Measurements from ENCODE around the gene ZNF750. TPM values are rescaled to one million over a fixed set of nuclear protein-coding genes. Genes with fewer than 3 reads are reported as not detected.

ZNF750 gene
- total and polyA plus RNA-seq, 10 of the 15 experiments (the other 5 are each of a cell fraction or from before 2014, with no cell fraction given): 0.06 TPM; not detected in 9

- SMC1A ChIA-PET (ENCODE audit: uncharacterized antibody, unreplicated experiment): interaction anchor here (1.1 to 1.4 kb wide), 2 partner anchors 9 to 43 kb away, joined by 3 read pairs; no protein-coding TSS in a partner anchor
- no peak overlapping the region for H3K4me3 ChIP-seq
Observed at GRCh38 chr17:82869536-82869935, 29.7 kb upstream of the ZNF750 start.

GRCh38 chr17:82868715-82869131, 28.9 kb upstream of the ZNF750 start:
- Histone ChIP-seq H3K4me3 (no peak overlapping the region), H3K79me2 (ENCODE audit: control insufficient read depth, insufficient read depth, low read length) (peaks cover 65% of the 10 kb centered on the region), H2AFZ (ENCODE audit: control insufficient read depth, low read depth, low read length) (no peak overlapping the region), H3K27me3 (replicated peaks in 1 of 2; ENCODE audit: control insufficient read depth in 2 of 2, insufficient read depth in 2 of 2, low read length in 1 of 2) (no peaks in the 10 kb centered on the region), H3K9ac (ENCODE audit: control insufficient read depth, insufficient read depth, low read length) (no peak overlapping the region), H3K9me3 (replicated peaks; ENCODE audit: control insufficient read depth, insufficient read depth, low read length) (no peaks in the 10 kb centered on the region), H3K36me3 (ENCODE audit: control insufficient read depth in 2 of 2, insufficient read depth in 2 of 2, low read length in 1 of 2) (peaks cover 14 to 22% of the 10 kb centered on the region in 2 experiments; a peak in 3 of 4 replicates), H3K4me1 (ENCODE audit: control insufficient read depth, insufficient read depth, low read length) (peaks cover 77% of the 10 kb centered on the region), H4K20me1 (ENCODE audit: control insufficient read depth, insufficient read depth) (no peaks in the 10 kb centered on the region), H3K4me2 (ENCODE audit: control insufficient read depth, insufficient read depth) (no peak overlapping the region), H3K27ac (ENCODE audit: control insufficient read depth, insufficient read depth) (no peak overlapping the region)
- no peak for TF ChIP-seq HDAC6 (IDR thresholded peaks at IDR 0.05; ENCODE audit: unreplicated experiment)
- TF ChIP-seq ZNF217 (IDR thresholded peaks at IDR 0.05): no peak
- no peak for TF ChIP-seq STAT3 (IDR thresholded peaks at IDR 0.05; ENCODE audit: low read depth, low read length)
- TF ChIP-seq IRF3 (IDR thresholded peaks at IDR 0.05): no peak
- no peak for TF ChIP-seq ZSCAN29 (IDR thresholded peaks at IDR 0.05)
- TF ChIP-seq NR2F1 (conservative IDR thresholded peaks at IDR 0.05): no peak
- TF ChIP-seq CHD1 (IDR thresholded peaks at IDR 0.05; ENCODE audit: low read depth, low read length): no peak
- no peak for TF ChIP-seq HDAC2 (IDR thresholded peaks at IDR 0.05)
- in situ Hi-C loops (cut with MboI) (no loop called here), intact Hi-C loops (cut with micrococcal nuclease; ENCODE audit: unreplicated experiment) (loop anchor here (10.0 kb wide), 1 partner anchor 84 kb away; no protein-coding TSS in a partner anchor)
- no peak for DNase-seq (ENCODE audit: low read depth, low spot score)
- ATAC-seq: no peak
- 92% methylated on average over 21 of the region's 21 CpGs for WGBS (ENCODE audit: insufficient coverage, insufficient replicate concordance, low lambda C conversion rate, missing lambda C conversion rate)
- no peak for FAIRE-seq
- POLR2A ChIA-PET: no interaction called here
- RAD21 ChIA-PET (ENCODE audit: unreplicated experiment): interaction anchor here (3.1 kb wide), 1 partner anchor 9 kb away, joined by 30 read pairs; no protein-coding TSS in a partner anchor
- CTCF ChIA-PET: interaction anchor here (1.3 to 1.4 kb wide), 2 partner anchors 87 to 101 kb away, joined by 5 to 6 read pairs; no protein-coding TSS in a partner anchor
- SMC1A ChIA-PET (ENCODE audit: uncharacterized antibody, unreplicated experiment): interaction anchor here (1.1 to 1.4 kb wide), 2 partner anchors 8 to 44 kb away, joined by 3 read pairs; no protein-coding TSS in a partner anchor
- BruUV-seq (replicated peaks): no TSS peak

More at GRCh38 chr17:82869536-82869935, 29.7 kb upstream of the ZNF750 start:
- peaks cover 14 to 24% of the 10 kb centered on the region in 2 experiments; a peak in 3 of 4 replicates for H3K36me3 ChIP-seq (ENCODE audit: control insufficient read depth in 2 of 2, insufficient read depth in 2 of 2, low read length in 1 of 2)
- H3K27me3 ChIP-seq (replicated peaks in 1 of 2; ENCODE audit: control insufficient read depth in 2 of 2, insufficient read depth in 2 of 2, low read length in 1 of 2): no peaks in the 10 kb centered on the region
- BruUV-seq (replicated peaks): no TSS peak
- H3K27ac ChIP-seq (ENCODE audit: control insufficient read depth, insufficient read depth): no peak overlapping the region
- peaks cover 70% of the 10 kb centered on the region for H3K79me2 ChIP-seq (ENCODE audit: control insufficient read depth, insufficient read depth, low read length)
- WGBS (ENCODE audit: insufficient coverage, insufficient replicate concordance, low lambda C conversion rate, missing lambda C conversion rate): 96% methylated on average over 11 of the region's 11 CpGs
- H3K9ac ChIP-seq (ENCODE audit: control insufficient read depth, insufficient read depth, low read length): no peak overlapping the region
- ChIA-PET CTCF (interaction anchor here (1.3 to 1.4 kb wide), 2 partner anchors 88 to 102 kb away, joined by 5 to 6 read pairs; no protein-coding TSS in a partner anchor), POLR2A (interaction anchor here (2.8 kb wide), 1 partner anchor 9 kb away, joined by 17 read pairs; no protein-coding TSS in a partner anchor), RAD21 (ENCODE audit: unreplicated experiment) (interaction anchor here (3.1 kb wide), 1 partner anchor 10 kb away, joined by 30 read pairs; no protein-coding TSS in a partner anchor)
- H2AFZ ChIP-seq (ENCODE audit: control insufficient read depth, low read depth, low read length): no peak overlapping the region
- no peak for ATAC-seq
- FAIRE-seq: no peak
- TF ChIP-seq CHD1 (IDR thresholded peaks at IDR 0.05; ENCODE audit: low read depth, low read length) (no peak), RFX5 (IDR thresholded peaks at IDR 0.05; ENCODE audit: low read depth, low read length) (no peak), MTA2 (IDR thresholded peaks at IDR 0.05; ENCODE audit: low read depth) (no peak), BMI1 (IDR thresholded peaks at IDR 0.05; ENCODE audit: borderline replicate concordance) (no peak)
- no peaks in the 10 kb centered on the region for H3K9me3 ChIP-seq (replicated peaks; ENCODE audit: control insufficient read depth, insufficient read depth, low read length)
- no peak for DNase-seq (ENCODE audit: low read depth, low spot score)
- intact Hi-C loops (cut with micrococcal nuclease; ENCODE audit: unreplicated experiment): loop anchor here (10.0 kb wide), 1 partner anchor 85 kb away; no protein-coding TSS in a partner anchor
- H4K20me1 ChIP-seq (ENCODE audit: control insufficient read depth, insufficient read depth): no peaks in the 10 kb centered on the region
- H3K4me2 ChIP-seq (ENCODE audit: control insufficient read depth, insufficient read depth): no peak overlapping the region
- in situ Hi-C loops (cut with MboI): no loop called here
- peaks cover 69% of the 10 kb centered on the region for H3K4me1 ChIP-seq (ENCODE audit: control insufficient read depth, insufficient read depth, low read length)
